Activated T-cell treated with anti-CD3 and anti-CD28 coated beads for 48 hours (primary cell): Measurements from ENCODE around the gene UGT3A1.
A peak's percentile ranks its signal among the peaks of the same experiment; 100 is the strongest.
"Not testable (repeated sequence)": the region's sequence is repeated elsewhere in the genome, so short reads cannot be mapped to it uniquely, and the experiment has no call there.

ENCODE experiments used
- DNase-seq: peaks from one replicate; pipeline ENCODE4 v3.0.0-alpha.2; 2020; ENCODE audit warnings: low read depth

The UGT3A1 gene

GRCh38 chr5:35988529-35988928 is 2.7 kb downstream of the UGT3A1 start:
- no peak for DNase-seq

DNA sequence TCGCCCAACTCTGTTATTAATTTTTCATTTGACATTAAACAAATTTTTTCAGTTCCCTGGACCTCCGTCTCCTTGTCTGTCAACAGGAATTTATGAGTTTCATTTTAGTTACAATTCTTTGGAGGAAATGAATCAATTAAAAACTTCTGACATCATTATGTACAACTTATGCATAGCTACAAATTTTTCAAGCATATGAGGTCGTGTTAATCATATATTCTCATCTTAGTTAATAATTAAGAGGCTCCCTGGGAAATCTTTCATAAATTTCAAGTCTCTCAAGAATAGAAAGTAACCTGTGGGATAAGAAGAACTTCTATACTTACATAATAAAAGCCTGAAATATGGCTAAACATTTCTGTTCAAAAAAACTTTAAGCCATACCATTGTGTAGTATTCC is 3.4 kb downstream of the UGT3A1 start:
- no peak for DNase-seq

DNA sequence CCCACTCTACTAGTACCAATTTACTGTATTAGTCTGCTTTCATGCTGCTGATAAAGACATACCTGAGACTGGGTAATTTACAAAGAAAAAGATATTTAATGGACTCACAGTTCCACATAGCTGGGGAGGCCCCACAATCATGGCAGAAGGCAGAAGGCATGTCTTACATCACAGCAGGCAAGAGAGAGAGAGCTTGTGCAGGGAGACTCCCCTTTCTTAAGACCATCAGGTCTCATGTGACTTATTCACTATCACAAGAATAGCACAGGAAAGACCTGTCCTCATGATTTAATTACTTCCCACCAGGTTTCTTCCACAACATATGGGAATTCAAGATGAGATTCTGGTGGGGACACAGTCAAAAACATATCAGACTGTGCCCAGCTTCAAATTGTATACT is 11.5 kb downstream of the UGT3A1 start:
- DNase-seq: no peak

DNA sequence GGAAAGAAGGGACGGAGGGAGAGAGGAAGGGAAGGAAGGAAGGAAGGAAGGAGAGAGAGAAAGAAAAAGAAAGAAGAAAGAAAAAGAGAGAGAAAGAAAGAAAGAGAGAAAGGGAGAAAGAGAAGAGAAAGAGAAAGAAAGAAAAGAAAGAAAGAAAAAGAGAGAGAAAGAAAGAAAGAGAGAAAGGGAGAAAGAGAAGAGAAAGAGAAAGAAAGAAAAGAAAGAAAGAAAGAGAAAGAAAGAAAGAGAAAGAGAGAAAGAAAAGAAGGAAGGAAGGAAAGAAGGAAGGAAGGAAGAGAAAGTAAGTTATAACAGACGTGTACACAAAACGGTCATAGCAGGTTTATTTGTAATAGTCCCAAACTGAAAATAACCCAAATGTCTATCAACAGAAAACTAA is 14.3 kb downstream of the UGT3A1 start:
- DNase-seq: not testable (repeated sequence)

GRCh38 chr5:35974570-35974969 is 16.6 kb downstream of the UGT3A1 start:
- DNase-seq: no peak

GRCh38 chr5:35971878-35972210 is 19.3 kb downstream of the UGT3A1 start:
- no peak for DNase-seq

DNA sequence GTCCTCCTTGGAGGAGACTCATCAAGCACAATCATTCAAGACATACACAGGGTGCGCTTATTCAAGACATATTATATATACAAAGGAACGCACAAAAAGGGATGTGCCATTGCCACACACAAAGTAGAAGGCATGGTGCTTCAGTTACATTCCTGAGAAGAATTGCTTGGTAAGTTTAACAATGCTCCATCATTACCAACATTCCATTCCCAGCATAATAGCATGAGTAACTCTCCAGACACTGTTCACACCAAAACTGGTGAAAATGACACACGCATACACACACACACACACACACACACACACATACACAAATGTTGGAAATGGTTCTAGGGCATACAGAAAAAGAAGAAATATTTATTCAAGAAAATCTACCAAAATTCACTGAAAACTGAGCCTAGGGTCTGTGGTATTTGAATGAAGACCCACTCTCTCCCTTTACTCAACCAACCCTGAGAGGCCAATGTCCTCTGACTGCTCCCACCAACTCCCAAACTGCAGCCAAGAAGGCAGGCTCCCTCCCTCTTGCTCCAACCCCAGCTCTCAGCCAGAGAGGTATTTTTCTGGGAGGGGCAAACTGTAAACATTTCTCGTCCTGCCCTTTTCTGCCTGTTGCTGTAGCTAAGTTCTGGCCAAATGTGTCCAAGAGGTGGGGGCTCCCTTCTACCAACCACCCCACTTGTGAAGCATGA is 19.9 kb downstream of the UGT3A1 start:
- DNase-seq: no peak

DNA sequence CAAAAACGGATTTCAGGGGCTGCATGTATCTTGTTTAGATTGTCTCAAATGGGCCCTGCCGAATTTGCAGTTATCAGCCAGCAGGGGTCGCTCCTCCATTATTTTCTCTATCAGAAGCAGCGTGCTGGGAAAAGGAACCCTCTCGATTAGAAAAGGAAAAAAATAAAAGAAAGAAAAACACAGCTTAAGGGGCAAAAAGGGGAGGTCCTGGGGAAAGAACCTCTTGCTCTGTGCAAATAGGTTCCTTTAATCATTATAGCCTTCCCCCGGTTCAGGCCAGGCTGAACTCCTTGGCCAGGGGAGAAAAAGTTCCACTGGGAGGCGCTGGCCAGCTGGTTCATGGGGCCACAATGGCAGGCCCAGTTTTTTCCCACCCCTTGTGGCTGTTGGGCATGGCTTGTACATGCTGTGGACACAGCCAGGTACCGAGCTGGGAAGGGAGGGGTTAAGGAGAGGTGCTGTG is 27.8 kb downstream of the UGT3A1 start:
- no peak for DNase-seq

GRCh38 chr5:35960328-35960727 is 30.9 kb downstream of the UGT3A1 start:
- DNase-seq: no peak

DNA sequence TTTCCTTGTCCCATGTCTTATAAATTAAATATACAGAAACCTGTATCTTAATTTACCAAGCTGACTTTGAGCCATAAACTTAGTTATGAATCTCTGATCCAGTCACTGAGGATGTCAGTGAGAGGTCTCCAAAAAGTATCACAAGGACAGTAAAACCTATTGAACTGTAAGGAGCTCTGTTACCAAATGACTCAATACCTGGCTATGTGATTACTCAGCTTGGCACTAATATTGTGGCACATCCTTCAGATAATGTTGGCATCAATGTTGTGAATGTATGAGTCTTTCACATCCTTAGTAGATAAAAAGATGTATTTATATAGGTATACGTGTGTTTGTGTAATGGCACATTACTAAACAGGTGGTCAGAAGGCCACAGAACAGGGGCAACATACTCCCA is 34.8 kb downstream of the UGT3A1 start:
- DNase-seq: no peak

DNA sequence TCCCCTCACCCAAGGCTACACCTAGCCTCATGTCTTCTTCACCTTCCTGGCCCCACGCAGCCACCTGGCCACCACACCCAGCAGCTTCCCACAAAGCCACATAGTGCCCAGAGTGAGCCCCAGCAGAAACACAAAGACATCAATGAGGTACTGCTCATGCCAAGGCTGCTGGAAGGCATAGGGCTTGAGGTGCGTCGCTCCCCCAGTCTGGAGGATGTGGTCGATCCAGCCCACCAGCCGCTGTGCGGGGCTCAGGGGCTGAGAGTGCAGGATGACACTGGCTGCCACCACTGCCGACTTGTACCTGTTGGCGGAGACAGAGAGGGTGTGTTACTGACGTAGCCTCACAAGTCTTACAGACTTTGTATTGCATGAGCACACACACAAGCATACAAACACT is 37.0 kb downstream of the UGT3A1 start:
- DNase-seq: no peak

DNA sequence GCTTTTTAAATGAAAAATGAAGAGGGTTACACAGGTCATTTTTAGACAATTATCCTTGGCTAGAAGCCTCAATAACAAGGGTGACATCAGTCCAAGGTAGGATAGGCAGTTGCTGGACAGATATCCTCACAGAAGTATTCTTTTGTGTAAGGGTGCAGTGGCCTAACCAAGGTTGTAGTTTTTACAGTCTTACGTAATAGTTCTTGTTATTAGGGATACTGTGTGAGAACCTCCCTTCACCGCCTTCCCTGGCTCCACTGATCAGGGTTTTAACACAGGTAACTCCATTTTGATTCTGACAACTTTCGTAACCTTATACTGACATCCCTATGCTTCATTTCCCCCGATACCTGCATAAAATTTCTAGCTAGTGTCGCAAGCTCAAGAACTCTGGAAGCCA is 44.1 kb downstream of the UGT3A1 start:
- no peak for DNase-seq

GRCh38 chr5:35939639-35940038 is 51.6 kb downstream of the UGT3A1 start:
- no peak for DNase-seq

DNA sequence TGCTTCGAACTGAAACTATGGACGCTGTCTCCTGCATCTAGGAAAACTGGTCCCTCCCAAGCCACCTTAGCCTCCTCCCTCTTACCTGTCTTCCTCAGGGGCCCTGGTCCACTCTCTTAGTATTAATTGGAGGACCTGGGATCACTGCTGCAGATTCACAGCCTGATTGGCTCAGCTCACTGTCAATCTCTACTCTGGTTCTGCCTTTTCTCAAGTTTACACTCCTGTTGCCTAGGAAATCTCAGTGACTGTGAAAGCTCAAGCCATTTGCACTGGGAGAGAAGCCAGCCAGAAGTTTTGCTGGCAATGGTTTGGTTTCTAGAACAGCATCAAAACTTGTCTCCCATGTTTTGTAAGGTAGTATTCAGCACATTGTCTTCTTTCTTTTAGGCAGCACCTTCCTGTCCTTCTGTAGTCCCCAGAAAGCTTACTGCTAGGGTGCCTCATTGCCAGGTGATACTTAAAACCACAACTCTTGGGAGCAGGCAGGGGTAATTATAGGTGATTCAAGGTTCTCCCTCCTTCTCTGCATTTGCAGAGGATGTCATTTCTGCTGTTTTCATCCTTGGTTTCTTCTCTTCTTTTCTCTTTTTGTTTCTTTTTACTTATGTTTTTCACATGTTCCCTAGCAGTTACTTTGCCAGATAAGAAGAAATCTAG is 52.5 kb downstream of the UGT3A1 start, which contains the start of gene CAPSL:
Gene CAPSL (minus strand): TSS at position 55 of the 660 bp plus-strand sequence. CDS start 17,502 bp downstream, outside the sequence.
- DNase-seq: no peak

GRCh38 chr5:35926389-35927051 is 64.7 kb downstream of the UGT3A1 start:
- DNase-seq: no peak

DNA sequence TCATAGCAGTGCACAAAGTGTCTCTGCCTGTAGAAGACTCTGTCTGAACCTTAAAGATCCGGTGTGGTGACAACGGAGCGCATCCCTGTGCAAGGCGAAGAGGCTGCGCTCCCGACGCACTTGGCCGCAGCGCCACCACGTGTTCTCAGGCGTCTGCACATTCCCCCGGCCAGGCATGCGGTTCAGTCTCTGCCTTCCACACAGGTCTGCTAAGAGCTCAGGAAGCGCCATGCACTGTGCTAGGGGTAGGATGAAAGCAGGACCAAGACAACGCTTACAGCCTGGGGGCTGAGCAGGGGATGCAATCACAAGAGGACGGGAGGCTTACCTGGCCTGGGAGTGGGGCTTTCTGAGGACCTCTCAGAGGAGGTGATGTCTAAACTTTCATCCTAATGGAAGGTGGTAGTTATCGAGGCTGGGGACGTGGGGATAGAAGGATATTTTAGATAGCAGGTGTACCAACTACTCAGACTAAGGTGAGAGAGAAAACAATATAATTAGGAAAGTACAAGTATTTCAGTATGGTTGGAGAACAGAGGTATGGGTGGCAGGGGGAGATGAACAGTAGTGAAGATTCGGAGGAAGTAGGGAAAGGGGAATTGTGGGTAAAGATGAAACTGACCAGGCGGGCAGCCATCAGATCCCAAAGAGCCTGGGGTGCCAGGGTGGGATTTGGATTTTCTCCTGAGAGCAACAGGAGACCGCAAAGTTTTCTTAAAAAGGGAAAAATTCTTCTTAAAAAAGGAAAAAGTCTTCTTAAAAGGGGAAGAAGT is 66.1 kb downstream of the UGT3A1 start:
- DNase-seq: peak; percentile 83

- no peak for DNase-seq
Measured at GRCh38 chr5:35924122-35924949, 66.9 kb downstream of the UGT3A1 start.

DNA sequence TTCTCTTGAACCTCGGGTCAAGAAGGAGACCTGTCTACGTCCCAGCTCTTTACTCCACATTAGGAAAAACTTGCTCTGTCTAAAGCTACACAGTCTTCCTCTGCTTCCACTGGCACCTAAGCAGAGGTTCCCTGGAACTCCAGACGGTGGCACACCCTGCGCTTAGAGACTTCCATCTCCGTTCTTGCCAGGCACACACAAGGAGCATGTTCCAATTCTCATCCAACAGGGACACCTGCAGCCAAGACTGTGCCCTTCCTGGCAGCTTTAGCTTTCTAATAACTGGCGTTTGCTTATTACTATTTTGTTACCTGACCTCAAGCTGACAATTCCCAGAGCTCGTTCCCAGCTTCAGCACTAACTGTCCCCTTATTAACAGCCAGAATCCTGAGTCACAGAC is 68.7 kb downstream of the UGT3A1 start:
- no peak for DNase-seq

GRCh38 chr5:35921930-35922329 is 69.3 kb downstream of the UGT3A1 start:
- DNase-seq: no peak

DNA sequence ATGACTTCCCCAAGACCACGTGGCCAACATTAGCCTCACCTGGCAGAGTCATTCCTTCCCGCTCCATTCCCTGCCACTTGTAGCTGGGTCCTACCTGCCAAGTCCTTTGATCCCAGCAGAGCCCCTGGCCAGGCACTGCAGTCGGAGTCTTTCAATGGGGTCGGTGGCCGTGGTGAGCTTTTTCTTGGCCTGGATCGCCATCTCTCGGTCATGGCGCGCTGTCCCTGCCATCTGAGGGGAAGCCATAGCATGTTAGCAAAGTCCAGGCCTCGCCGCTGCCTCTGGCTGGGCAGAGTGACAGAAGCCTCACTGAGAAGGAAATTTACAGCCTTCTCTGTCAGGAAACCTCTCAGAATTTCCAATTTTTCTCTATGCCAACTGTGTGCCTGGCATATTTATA is 70.3 kb downstream of the UGT3A1 start:
- no peak for DNase-seq

- DNase-seq: no peak
Measured at GRCh38 chr5:35919191-35919590, 72.0 kb downstream of the UGT3A1 start.

DNA sequence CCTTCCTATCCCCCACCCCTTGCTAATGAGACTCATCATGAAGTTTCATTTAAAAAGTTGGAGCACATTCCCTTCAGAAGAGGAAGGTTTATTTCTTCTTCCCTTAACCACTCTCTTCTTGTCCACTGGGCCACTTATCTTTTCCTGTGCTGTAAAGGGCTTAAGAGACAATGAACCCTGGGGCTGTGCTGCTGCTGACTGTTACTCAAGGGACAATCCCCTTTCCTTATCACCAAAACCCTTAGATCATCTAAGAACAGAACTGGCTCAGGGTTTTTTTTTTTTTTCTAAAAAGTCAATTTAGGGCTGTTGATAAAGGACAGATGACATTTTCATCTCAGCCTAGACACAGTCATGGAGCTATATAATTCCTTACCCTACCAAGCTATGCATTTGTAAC is 82.4 kb downstream of the UGT3A1 start:
- no peak for DNase-seq
